Limb (tissue), 2 donors: ENCODE data around the gene OR4B1.

ENCODE experiments used
- DNase-seq, 2 donors: peaks; one replicate each; pipeline ENCODE4 v3.0.0-alpha.2; 2016; ENCODE audit errors: extremely low spot score in 2 of 2

Gene OR4B1

GRCh38 chr11:48248902-48249301, 32.3 kb downstream of the OR4B1 start:
- DNase-seq = no peak

- no peak for DNase-seq
Measured at GRCh38 chr11:48261600-48261999, 45.0 kb downstream of the OR4B1 start.

GRCh38 chr11:48263423-48263911, 46.9 kb downstream of the OR4B1 start, which contains the start of gene OR4X1:
OR4X1 (plus strand) TSS chr11:48263861; CDS start chr11:48263861, 0 bp downstream.
- no peak for DNase-seq
